Endothelial cell of umbilical vein (primary cell): ENCODE measurements around the gene LDLRAD4. TPM values are rescaled to one million over a fixed set of nuclear protein-coding genes. Genes with fewer than 3 reads are reported as not detected.

Source experiments
- BruUV-seq: library from RNA; stranded (reverse); fragments of 400-500 nt; replicated peaks from 2 replicates; lab custom pipeline; 2021; lab: Mats Ljungman, UMichigan
- CTCF ChIA-PET: fragments of 300-600, 350-600 bp; sonication (Branson Sonifier 250); formaldehyde crosslinking; loops from one replicate; lab custom pipeline; 2021; ENCODE audit warnings: antibody characterized with exemption, inconsistent platforms; lab: Charles Lee
- POLR2A ChIA-PET: fragments of 300-600, 350-600 bp; sonication (Branson Sonifier 250); formaldehyde crosslinking; loops from one replicate; lab custom pipeline; 2021; ENCODE audit warnings: antibody characterized with exemption, inconsistent platforms; lab: Charles Lee
- DNase-seq: peaks from one replicate; pipeline ENCODE4 v3.0.0-alpha.2; 2011; ENCODE audit warnings: low read depth, low spot score
- FAIRE-seq: peaks from 2 replicates; lab custom pipeline; 2011; peaks lifted over from hg19 to GRCh38; lab: Jason Lieb, UNC
- H2AFZ ChIP-seq: 2 replicates; pipeline ENCODE4 v1.6.0; 2012; ENCODE audit warnings: low read depth, low read length, control low read depth, inconsistent platforms
- H3K27ac ChIP-seq: 2 replicates; pipeline ENCODE4 v1.5.1; 2011; ENCODE audit warnings: low read depth, mild to moderate bottlenecking, control low read depth, low read length, moderate library complexity; ENCODE audit not compliant: insufficient read depth
- H3K27me3 ChIP-seq, 2 experiments: 2 replicates each; pipeline versions ENCODE4 v1.6.0 to v1.6.1; 2011; ENCODE audit warnings: low read length in 2 of 2, mixed read lengths in 1 of 2; ENCODE audit not compliant: control insufficient read depth in 2 of 2, insufficient read depth in 2 of 2
- H3K36me3 ChIP-seq, 2 experiments: 2 replicates in 1 of 2; 3 replicates in 1 of 2; pipeline ENCODE4 v1.5.1; 2011; ENCODE audit warnings: low read length in 2 of 2, mild to moderate bottlenecking in 1 of 2, moderate library complexity in 1 of 2; ENCODE audit not compliant: control insufficient read depth in 2 of 2, insufficient read depth in 2 of 2; ENCODE audit errors: extremely low read depth in 1 of 2
- H3K4me1 ChIP-seq: 3 replicates; pipeline ENCODE4 v1.5.1; 2011; ENCODE audit warnings: mild to moderate bottlenecking, low read length; ENCODE audit not compliant: control insufficient read depth, insufficient read depth; ENCODE audit errors: extremely low read depth
- H3K4me2 ChIP-seq: 2 replicates; pipeline ENCODE4 v1.6.1; 2011; ENCODE audit warnings: low read length, control low read depth, mixed read lengths; ENCODE audit not compliant: insufficient read depth
- H3K4me3 ChIP-seq, 3 experiments: fragments of 200-600 bp in 1 of 3; sonication (generic), shearing (Covaris generic) in 1 of 3; replicated peaks in 1 of 3; 2 replicates each; pipeline ENCODE4 v1.5.1; 2011 to 2016; ENCODE audit warnings: control low read depth in 3 of 3, low read length in 3 of 3, mild to moderate bottlenecking in 2 of 3, inconsistent platforms in 1 of 3, low read depth in 1 of 3, moderate library complexity in 1 of 3; ENCODE audit not compliant: insufficient read depth in 1 of 3
- H3K79me2 ChIP-seq: 2 replicates; pipeline ENCODE4 v1.6.0; 2012; ENCODE audit warnings: low read length, inconsistent platforms; ENCODE audit not compliant: control insufficient read depth, insufficient read depth
- H3K9ac ChIP-seq: replicated peaks from 2 replicates; pipeline ENCODE3; 2011; ENCODE audit warnings: low read length, control low read depth; ENCODE audit not compliant: insufficient read depth; ENCODE audit errors: extremely low read depth
- H3K9me1 ChIP-seq: replicated peaks from 3 replicates; pipeline ENCODE4 v1.6.0; 2011; ENCODE audit warnings: mild to moderate bottlenecking, low read length; ENCODE audit not compliant: control insufficient read depth, insufficient read depth; ENCODE audit errors: extremely low read depth
- H3K9me3 ChIP-seq: replicated peaks from 2 replicates; pipeline ENCODE4 v1.5.1; 2012; ENCODE audit warnings: low read length, inconsistent platforms; ENCODE audit not compliant: control insufficient read depth, insufficient read depth
- H4K20me1 ChIP-seq: replicated peaks from 2 replicates; pipeline ENCODE3; 2011; ENCODE audit warnings: mild to moderate bottlenecking, low read length; ENCODE audit not compliant: control insufficient read depth, insufficient read depth; ENCODE audit errors: extremely low read depth
- EZH2 ChIP-seq: IDR thresholded peaks from 2 replicates; pipeline ENCODE4 v1.6.1; 2012; ENCODE audit warnings: borderline replicate concordance, low read depth, mild to moderate bottlenecking, moderate library complexity, low read length, inconsistent platforms; ENCODE audit not compliant: severe bottlenecking
- FOS ChIP-seq: IDR thresholded peaks from 2 replicates; pipeline ENCODE4 v1.6.1; 2011; ENCODE audit warnings: mild to moderate bottlenecking, low read length, moderate library complexity, borderline replicate concordance; ENCODE audit not compliant: insufficient read depth
- GATA2 ChIP-seq: IDR thresholded peaks from 2 replicates; pipeline ENCODE4 v1.7.0; 2011; ENCODE audit warnings: low read depth, mild to moderate bottlenecking, moderate library complexity, mixed read lengths, low read length; ENCODE audit not compliant: insufficient read length, insufficient read depth
- JUN ChIP-seq: IDR thresholded peaks from 2 replicates; pipeline ENCODE4 v1.6.1; 2011; ENCODE audit warnings: borderline replicate concordance, low read depth; ENCODE audit not compliant: insufficient read length, insufficient read depth
- MAX ChIP-seq: IDR thresholded peaks from 2 replicates; pipeline ENCODE4 v1.6.1; 2011; ENCODE audit not compliant: insufficient read depth, insufficient read length
- MYC ChIP-seq: IDR thresholded peaks from one replicate; pipeline ENCODE4 v1.6.1; 2011; ENCODE audit warnings: mild to moderate bottlenecking, low read depth, low read length
- POLR2A ChIP-seq: IDR thresholded peaks from 2 replicates; pipeline ENCODE4 v1.6.1; 2012; ENCODE audit warnings: low read depth, mild to moderate bottlenecking, control low read depth, low read length
- POLR2AphosphoS5 ChIP-seq: IDR thresholded peaks from 2 replicates; pipeline ENCODE4 v1.6.1; 2012; ENCODE audit warnings: low read depth, mild to moderate bottlenecking, control low read depth, low read length, moderate library complexity; ENCODE audit not compliant: insufficient read depth
- dilution Hi-C: fragments of 300-500 bp; cut with MboI; formaldehyde crosslinking; loops from one replicate; pipeline ENCODE4 v1.15.0; 2019; ENCODE audit warnings: low sequenced_read_pairs; ENCODE audit not compliant: extremely low pct_ligation_motif_present
- intact Hi-C: fragments of 100-400 bp; cut with micrococcal nuclease; formaldehyde crosslinking; loops from one replicate; pipeline ENCODE4 v1.10.0; 2022
- polyA plus RNA-seq, 4 experiments: library from polyadenylated mRNA; depleted of rRNA in 3 of 4; stranded (reverse) in 3 of 4; unstranded in 1 of 4; fragments of >200 nt; gene quantifications; 2 replicates each; pipeline versions ENCODE4 v1.2.1 to v1.2.3, GENCODE V29; 2011 to 2012; ENCODE audit warnings: missing spikeins in 1 of 4
- total RNA-seq: library from RNA; stranded (reverse); gene quantifications from 2 replicates; pipeline ENCODE4 v1.2.3, GENCODE V29; 2021
- TF ChIP-seq, protein P1 (sequence below), 2 donors: IDR thresholded peaks; 1 replicate in 1 of 2; 2 replicates in 1 of 2; pipeline ENCODE4 v1.5.1; 2011; ENCODE audit warnings: low read length in 2 of 2, mild to moderate bottlenecking in 2 of 2, moderate library complexity in 2 of 2, control low read depth in 1 of 2, inconsistent platforms in 1 of 2, low read depth in 1 of 2; ENCODE audit not compliant: insufficient read depth in 1 of 2; ENCODE audit errors: extremely low read depth in 1 of 2

LDLRAD4 gene
- total and polyA plus RNA-seq, 2 donors (not counting 3 experiments of a cell fraction or from before 2014, with no cell fraction given): 5.2 to 6.5 TPM

DNA sequence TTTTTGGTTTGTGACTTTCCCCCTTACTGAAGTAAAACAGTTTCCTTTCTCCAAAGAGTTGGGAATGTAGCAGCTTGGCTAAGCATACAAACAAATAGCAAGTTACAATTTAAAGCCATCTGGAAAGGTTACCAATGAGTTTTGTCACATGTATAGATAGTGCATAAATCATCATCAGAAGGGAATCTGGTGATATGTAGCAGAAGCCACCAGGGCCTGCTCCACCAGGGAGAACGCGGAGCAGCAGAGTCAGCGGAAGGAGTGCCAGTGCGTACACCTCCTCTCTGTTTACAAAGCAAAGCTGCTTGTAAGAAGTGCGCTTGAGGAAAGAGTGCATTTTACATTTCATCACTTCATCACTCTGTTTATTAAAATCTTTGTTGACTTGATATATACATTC lies 267.7 kb downstream of the LDLRAD4 start:
- ChIA-PET POLR2A (no interaction called here), CTCF (interaction anchor here (0.7 to 1.0 kb wide), 2 partner anchors 45 to 54 kb away, joined by 3 read pairs; no protein-coding TSS in a partner anchor)
- H2AFZ ChIP-seq: no peak overlapping the region
- intact Hi-C loops: no loop called here
- no peak for TF ChIP-seq POLR2A
- TF ChIP-seq FOS: no peak
- TF ChIP-seq, protein P1, sequence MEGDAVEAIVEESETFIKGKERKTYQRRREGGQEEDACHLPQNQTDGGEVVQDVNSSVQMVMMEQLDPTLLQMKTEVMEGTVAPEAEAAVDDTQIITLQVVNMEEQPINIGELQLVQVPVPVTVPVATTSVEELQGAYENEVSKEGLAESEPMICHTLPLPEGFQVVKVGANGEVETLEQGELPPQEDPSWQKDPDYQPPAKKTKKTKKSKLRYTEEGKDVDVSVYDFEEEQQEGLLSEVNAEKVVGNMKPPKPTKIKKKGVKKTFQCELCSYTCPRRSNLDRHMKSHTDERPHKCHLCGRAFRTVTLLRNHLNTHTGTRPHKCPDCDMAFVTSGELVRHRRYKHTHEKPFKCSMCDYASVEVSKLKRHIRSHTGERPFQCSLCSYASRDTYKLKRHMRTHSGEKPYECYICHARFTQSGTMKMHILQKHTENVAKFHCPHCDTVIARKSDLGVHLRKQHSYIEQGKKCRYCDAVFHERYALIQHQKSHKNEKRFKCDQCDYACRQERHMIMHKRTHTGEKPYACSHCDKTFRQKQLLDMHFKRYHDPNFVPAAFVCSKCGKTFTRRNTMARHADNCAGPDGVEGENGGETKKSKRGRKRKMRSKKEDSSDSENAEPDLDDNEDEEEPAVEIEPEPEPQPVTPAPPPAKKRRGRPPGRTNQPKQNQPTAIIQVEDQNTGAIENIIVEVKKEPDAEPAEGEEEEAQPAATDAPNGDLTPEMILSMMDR (IDR thresholded peaks at IDR 0.05; ENCODE audit: extremely low read depth in 1 of 2, insufficient read depth in 1 of 2, low read depth in 1 of 2, low read length in 2 of 2): no peak
- no peak for TF ChIP-seq EZH2
- TF ChIP-seq GATA2: no peak
- no peak for TF ChIP-seq MAX
- TF ChIP-seq POLR2AphosphoS5: no peak
- no peak for TF ChIP-seq MYC
- TF ChIP-seq JUN: no peak
- dilution Hi-C loops: no loop called here
- no peaks in the 10 kb centered on the region for H3K27me3 ChIP-seq
- H3K4me1 ChIP-seq: no peaks in the 10 kb centered on the region
- no peaks in the 10 kb centered on the region for H3K9me1 ChIP-seq
- H3K9ac ChIP-seq: no peak overlapping the region
- H3K27ac ChIP-seq: no peak overlapping the region
- no TSS peak for BruUV-seq
- no peaks in the 10 kb centered on the region for H3K9me3 ChIP-seq
- FAIRE-seq (no peak), DNase-seq (no peak)
- no peak overlapping the region for H3K4me2 ChIP-seq
- no peaks in the 10 kb centered on the region for H3K79me2 ChIP-seq
- H4K20me1 ChIP-seq: no peaks in the 10 kb centered on the region
- H3K36me3 ChIP-seq: no peaks in the 10 kb centered on the region
- no peak overlapping the region for H3K4me3 ChIP-seq
